GM18502 (cell line): ENCODE results near the gene KCNQ1OT1.

Experiments
- ATAC-seq: cut with Tn5 transposase; IDR thresholded peaks from one replicate; pipeline ENCODE4 v1.9.1; 2021; ENCODE audit warnings: mild to moderate bottlenecking; ENCODE audit not compliant: unreplicated experiment, poor library complexity

KCNQ1OT1 gene

GRCh38 chr11:2575591-2576051, 124.2 kb downstream of the KCNQ1OT1 start:
- no peak for ATAC-seq

DNA sequence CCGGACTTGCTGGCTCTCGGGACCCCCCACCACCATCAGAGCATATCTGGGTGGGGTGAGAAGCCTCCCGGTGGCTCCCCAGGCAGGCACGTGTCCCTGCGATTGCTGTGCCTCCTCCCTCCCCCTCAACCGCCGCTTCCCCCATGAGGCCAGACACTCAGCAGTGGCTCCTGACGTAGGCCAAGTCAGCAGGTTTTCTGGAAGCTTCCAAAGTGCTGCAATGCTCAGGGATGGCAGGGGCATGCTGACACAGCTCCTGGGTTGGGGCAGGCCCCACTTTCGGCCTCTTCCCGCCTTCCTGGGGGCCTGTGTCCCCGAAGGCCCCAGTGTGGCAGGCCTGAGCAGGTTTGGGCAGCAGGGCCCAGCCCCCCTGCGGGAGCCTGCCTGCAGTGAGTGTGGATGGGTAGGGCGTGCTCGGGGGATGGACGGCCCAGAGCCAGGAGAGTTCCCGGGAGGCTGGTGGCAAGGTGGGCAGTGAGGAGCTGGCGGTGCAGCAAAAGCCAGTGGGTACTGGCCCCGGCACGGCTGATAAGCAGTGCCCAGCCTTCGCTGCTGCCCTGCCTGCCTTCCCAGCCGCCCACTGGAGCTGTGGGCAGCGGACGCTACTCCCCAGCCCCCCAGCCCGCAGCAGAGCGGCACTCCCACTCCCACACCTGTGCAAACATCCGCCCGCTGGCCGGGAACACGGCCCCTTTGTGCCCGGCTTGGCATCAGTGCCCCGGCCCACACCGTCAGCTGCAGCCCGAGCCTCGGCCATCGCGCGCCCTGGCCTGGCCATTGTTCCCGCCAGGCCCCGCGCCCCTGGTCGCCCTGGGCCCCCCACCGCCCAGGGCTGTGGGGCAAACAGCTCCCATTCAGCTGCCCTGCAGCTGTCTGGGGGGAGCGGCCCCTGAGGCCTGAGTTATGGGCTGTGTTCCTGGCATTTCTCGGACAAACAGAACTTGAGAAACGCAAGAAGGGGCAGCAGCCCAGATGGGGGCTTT, 125.0 kb downstream of the KCNQ1OT1 start:
- ATAC-seq = no peak

DNA sequence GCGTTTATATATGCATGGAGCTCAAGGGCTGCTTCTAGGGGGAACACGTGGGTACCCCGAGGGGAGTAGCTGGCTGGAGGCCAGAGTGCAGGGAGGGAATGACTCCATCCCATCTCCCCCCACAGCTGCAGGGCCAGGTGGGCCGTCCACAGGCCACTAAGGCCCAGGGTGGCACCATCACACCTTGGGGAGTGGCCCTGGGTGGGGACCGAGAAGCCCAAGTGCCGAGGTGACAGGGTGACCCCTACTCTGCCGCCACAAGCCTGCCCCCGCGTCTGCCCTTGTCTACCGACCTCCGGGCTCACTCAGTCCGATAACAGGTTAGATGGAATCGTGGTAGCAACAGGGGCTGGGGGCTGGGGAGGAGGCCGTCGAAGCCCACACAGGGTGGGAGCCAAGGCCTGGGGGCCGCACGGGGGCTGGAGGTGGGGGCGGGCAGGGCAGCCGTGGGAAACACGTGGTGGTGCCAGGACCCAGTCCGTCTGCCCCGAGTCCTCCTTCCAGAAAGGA, 125.7 kb downstream of the KCNQ1OT1 start:
- no peak for ATAC-seq

GRCh38 chr11:2573240-2574042, 126.4 kb downstream of the KCNQ1OT1 start:
- ATAC-seq = no peak

DNA sequence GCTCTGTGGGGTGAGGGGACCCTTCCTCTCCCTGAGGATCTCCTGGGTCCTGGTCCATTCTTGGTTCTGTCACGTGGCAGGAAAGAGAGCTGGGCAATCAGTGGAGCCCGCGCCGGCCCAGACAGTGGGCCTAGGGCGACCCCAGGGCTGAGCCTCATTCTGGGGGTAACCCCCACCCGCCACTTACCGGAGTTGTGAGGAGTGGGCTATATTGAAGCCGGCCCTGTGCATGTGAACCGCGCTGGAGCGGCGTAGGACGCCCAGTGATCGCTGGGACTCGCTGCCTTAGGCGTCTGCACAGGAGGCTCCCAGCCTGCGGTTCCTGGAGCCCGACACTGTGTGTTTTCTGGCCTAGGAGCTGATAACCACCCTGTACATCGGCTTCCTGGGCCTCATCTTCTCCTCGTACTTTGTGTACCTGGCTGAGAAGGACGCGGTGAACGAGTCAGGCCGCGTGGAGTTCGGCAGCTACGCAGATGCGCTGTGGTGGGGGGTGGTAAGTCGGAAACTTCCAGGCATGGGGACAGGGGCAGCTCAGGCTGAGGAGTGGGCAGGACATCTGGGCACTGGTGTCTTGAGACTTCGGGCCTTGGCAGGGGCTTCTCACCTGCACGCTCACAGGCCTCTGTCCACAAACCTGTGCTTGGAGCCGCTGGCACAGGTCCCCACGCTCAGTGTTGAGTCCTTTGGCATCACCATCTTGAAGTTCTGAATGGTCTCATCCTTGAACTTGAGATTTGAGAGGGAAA, 127.1 kb downstream of the KCNQ1OT1 start:
- no peak for ATAC-seq

GRCh38 chr11:2571598-2572281, 128.1 kb downstream of the KCNQ1OT1 start:
- no peak for ATAC-seq

- no peak for ATAC-seq
Measured at GRCh38 chr11:2570841-2571597, 128.8 kb downstream of the KCNQ1OT1 start.

DNA sequence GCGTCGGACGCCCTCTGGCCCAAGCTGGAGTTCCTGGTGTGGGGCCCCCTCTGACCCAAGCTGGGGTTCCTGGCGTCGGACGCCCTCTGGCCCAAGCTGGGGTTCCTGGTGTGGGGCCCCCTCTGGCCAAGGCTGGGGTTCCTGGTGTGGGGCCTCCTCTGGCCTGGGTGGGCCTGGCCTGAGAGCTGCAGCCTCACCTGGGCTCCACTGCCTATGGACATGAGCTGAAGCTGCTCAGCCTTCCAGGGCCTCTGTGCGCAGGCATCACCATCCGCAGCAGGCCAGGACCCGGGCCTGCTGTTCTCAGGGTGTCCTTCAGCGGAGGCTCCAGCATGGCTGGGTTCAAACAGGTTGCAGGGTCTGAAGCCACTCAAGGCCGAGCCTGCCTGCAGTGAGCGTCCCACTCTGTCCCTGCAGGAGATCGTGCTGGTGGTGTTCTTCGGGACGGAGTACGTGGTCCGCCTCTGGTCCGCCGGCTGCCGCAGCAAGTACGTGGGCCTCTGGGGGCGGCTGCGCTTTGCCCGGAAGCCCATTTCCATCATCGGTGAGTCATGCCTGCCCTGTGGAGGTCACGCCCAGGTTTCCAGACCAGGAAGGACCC, 129.5 kb downstream of the KCNQ1OT1 start:
- no peak for ATAC-seq

DNA sequence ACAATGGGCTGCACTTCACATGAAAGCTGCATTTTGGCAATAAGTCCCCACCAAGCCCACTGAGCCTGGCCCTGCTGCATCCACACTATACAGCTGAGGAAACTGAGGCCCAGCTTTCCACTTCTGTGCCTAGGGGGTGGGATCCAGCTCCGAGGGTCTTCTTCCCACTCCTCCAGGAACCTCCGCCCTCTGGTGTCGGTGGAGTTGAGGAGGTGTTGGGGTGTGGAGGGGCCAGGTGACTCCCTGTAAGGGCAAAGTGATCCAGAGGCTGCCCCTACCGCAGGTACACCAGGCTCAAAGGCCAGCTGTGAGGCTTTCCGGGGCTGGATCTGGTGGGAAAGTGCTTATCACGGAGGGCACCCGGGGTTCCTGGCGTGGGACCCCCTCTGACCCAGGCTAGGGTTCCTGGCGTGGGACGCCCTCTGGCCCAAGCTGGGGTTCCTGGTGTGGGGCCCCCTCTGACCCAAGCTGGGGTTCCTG, 130.0 kb downstream of the KCNQ1OT1 start:
- ATAC-seq = no peak

DNA sequence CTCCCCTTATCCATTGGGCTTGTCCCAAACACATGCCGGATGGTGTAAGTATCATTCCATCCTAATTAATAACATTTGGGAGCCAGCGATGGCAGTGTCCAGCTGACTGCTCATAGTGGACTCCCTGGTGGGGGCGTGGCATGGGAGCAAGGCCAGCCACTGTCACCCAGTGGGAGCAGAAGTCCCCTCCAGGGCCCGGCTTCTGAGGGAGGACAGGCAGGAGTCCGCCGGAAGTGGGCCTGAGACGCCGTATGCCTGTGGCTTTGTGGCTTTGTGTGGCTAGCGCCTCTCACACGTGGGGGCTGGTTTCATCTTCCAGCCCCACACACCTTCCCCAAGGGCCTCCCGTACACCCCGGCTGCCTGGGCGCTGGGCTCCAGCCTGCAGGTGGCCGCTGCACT, 130.5 kb downstream of the KCNQ1OT1 start:
- no peak for ATAC-seq

DNA sequence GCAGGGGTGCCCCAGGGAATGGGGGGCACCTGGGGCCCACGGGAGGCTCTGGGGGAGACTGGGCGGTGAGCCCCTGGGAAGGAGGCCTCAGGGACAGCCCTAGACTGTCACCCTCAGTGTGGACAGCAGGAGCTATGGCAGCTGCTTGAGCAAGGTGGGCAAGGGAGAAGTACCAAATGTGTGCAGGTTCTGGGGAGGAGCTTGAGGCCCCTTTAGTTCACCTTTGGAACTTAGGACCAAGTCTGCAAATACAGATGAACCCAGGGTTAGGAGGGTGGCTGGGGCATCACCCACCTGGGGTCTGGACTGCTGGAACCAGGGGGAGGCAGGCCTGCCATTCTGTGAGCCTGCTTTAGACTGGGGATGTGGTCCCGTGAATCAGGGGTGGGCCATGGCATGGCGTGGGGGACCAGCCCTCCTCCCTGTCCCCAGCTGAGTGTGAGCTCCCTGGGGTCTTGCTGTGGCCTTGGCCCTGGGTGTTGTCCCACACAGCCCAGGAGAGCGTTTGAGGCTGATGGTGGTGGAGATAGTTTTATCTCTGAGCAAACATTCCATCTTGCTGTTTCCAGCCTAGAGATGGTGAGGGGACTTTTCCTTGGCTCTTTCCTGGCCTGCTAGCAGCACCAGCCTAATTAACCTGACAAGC, 132.6 kb downstream of the KCNQ1OT1 start:
- ATAC-seq = no peak

DNA sequence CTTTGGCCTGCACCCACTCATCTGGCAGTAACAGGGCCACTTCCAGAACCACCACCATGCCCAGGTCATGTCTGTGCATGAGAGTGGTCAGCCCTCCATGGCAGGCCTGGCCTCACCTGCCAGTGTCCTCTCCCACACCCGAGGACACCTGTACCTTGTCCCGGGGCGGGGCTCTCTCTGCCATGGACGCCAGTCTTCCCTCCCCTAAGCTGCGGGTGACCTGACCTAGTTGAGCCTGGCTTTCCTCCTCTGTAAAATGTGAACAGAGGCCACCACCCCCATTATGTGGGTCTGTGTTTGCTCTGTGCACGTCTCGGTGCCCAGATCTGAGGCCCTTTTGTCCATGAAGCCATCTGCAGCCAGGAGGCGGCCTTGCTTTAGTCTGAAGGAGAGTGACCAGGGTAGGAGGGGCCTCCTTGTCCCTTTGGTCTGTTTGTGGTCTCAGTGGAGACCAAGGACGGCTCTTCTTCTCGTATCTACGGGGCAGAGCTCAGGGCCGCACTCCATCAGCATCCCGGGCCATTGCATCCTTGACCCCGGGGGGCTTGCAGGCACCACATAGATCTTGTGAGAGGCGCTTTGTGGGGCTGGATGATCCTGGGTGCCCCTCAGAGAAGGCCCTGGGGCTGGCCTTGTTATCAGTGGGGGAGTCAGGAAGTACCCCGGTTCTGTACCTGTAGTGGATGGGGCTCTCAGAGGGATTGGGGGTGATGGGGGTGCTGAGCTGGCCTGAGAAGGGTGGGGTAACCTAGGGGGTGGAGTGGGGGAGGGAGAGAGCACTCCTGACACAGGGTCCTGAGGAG, 133.4 kb downstream of the KCNQ1OT1 start:
- ATAC-seq = no peak

DNA sequence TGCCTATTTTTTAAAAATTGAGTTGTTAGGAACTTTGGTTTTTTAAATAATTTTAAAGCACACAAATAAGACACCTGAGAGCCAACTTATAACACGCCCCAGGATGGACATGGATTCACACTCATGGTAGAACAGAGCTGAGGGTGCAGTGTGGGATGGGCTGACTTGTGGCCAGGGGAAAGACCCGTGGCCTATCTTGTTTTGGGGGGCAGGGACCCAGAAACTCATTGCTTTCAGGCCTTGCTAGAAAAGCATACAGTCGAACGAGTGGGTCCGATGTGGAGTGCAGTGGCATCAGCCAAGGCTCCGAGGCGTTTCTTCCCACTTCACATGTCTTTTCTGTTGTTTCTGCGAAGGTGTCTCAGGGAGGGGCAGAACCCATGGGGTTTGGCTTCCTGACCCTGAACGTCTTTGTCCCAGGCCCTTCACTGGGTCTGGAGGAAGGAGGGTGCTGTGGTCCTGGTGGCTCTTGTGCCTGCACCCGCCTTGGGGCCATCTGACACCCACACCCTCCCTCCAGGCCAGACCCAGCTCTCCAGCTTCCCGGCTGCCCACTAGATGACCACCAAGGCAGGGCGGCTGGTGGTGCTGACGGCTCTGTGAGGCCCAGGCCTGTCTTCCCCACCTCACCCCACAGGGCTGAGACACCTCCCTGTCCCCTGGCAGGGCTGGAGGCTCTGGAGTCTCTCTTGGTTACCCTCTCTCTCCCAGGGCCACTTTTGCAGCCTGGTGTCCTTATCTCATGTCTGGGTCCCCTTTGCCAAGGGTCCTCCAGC, 134.2 kb downstream of the KCNQ1OT1 start:
- ATAC-seq = no peak

GRCh38 chr11:2564588-2565425, 135.0 kb downstream of the KCNQ1OT1 start:
- no peak for ATAC-seq

DNA sequence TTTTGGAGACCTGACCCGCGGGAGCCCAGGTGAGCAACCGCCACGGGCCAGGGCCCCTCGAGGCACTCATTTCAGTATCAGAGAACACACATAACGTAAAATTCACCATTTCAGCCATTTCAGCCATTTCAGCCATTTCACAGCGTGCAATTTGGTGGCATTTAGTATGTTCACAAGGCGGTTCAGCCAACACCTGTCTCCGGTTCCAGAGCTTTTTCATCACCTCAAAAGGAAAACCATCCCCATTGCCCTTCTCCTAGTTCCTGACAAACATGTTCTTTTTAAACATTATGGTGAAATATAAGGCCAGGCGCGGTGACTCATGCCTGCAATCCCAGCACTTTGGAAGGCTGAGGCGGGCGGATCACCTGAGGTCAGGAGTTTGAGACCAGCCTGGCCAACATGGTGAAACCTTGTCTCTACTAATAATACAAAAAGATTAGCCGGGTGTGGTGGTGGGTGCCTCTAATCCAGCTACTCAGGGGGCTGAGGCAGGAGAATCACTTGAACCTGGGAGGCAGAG, 135.7 kb downstream of the KCNQ1OT1 start:
- no peak for ATAC-seq
